GM12892 (cell line): ENCODE measurements around the gene CELF2.

Experiments used
- POLR2A ChIP-seq: IDR thresholded peaks from 2 replicates; pipeline ENCODE4 v1.6.1; 2011; ENCODE audit warnings: low read depth, low read length, control low read depth
- POLR2AphosphoS5 ChIP-seq: IDR thresholded peaks from 2 replicates; pipeline ENCODE4 v1.6.1; 2011; ENCODE audit warnings: low read depth, low read length, control low read depth

- TF ChIP-seq POLR2A (no peak), POLR2AphosphoS5 (no peak)
Observed at GRCh38 chr10:11074536-11075267, 57.0 kb downstream of the CELF2 start.
